MCF 10A (cell line): ENCODE measurements around the gene COPB1. TPM values are rescaled to one million over a fixed set of nuclear protein-coding genes. Genes with fewer than 3 reads are reported as not detected.
A peak's percentile ranks its signal among the peaks of the same experiment; 100 is the strongest.

ENCODE experiments used
- BruUV-seq: library from RNA; stranded (reverse); fragments of 400-500 nt; replicated peaks from 2 replicates; lab custom pipeline; 2021; lab: Mats Ljungman, UMichigan
- CTCF ChIA-PET: fragments of 300-600 bp; sonication (Branson Sonifier 250); formaldehyde crosslinking; extraction: SDS; loops from one replicate; lab custom pipeline; 2021; ENCODE audit warnings: antibody characterized with exemption, inconsistent platforms; lab: Yijun Ruan, JAX
- POLR2A ChIA-PET: fragments of 300-600, 350-650 bp; sonication (Branson Sonifier 250); formaldehyde crosslinking; extraction: SDS; loops from one replicate; lab custom pipeline; 2020; ENCODE audit warnings: antibody characterized with exemption, inconsistent platforms; lab: Yijun Ruan, JAX
- DNase-seq: peaks from one replicate; pipeline ENCODE4 v3.0.0-alpha.2; 2018; ENCODE audit not compliant: unreplicated experiment
- H3K27ac Mint-ChIP-seq: one replicate; pipeline ENCODE4 v1.8.0; 2022; ENCODE audit warnings: mild to moderate bottlenecking, low read depth, mixed read lengths; ENCODE audit not compliant: unreplicated experiment
- H3K27me3 Mint-ChIP-seq: one replicate; pipeline ENCODE4 v1.8.0; 2022; ENCODE audit warnings: mixed read lengths; ENCODE audit not compliant: insufficient read depth, unreplicated experiment
- H3K36me3 Mint-ChIP-seq: one replicate; pipeline ENCODE4 v1.8.0; 2022; ENCODE audit warnings: mild to moderate bottlenecking, moderate library complexity, mixed read lengths; ENCODE audit not compliant: insufficient read depth, unreplicated experiment
- H3K4me1 Mint-ChIP-seq: one replicate; pipeline ENCODE4 v1.8.0; 2022; ENCODE audit warnings: mixed read lengths; ENCODE audit not compliant: insufficient read depth, unreplicated experiment
- H3K4me3 Mint-ChIP-seq: one replicate; pipeline ENCODE4 v1.8.0; 2022; ENCODE audit warnings: mild to moderate bottlenecking, moderate library complexity, mixed read lengths; ENCODE audit not compliant: unreplicated experiment
- H3K9me3 Mint-ChIP-seq: one replicate; pipeline ENCODE4 v1.8.0; 2022; ENCODE audit warnings: mixed read lengths; ENCODE audit not compliant: unreplicated experiment
- CTCF ChIP-seq: fragments of 200-600 bp; IDR thresholded peaks from one replicate; pipeline ENCODE4 v1.8.0; 2022; ENCODE audit warnings: antibody characterized with exemption, mild to moderate bottlenecking; ENCODE audit not compliant: unreplicated experiment
- intact Hi-C: fragments of 100-400 bp; cut with micrococcal nuclease; formaldehyde crosslinking; loops from 2 replicates; pipeline ENCODE4 v1.14.1; 2022
- total RNA-seq: library from RNA; stranded (reverse); gene quantifications from 2 replicates; pipeline ENCODE4 v1.2.3, GENCODE V29; 2022

Gene COPB1
- total RNA-seq, 1 experiment from 2014 or later = 159 TPM

GRCh38 chr11:14445542-14446530 lies 53.8 kb downstream of the COPB1 start:
- no peak for TF ChIP-seq CTCF
- Mint-ChIP-seq H3K27ac (peak overlapping the region; percentile 81), H3K27me3 (no peaks in the 10 kb centered on the region), H3K4me3 (no peak overlapping the region), H3K36me3 (peaks cover 14% of the 10 kb centered on the region), H3K9me3 (no peaks in the 10 kb centered on the region), H3K4me1 (peaks cover 8% of the 10 kb centered on the region)
- no peak for DNase-seq
- CTCF ChIA-PET = interaction anchor here (0.5 to 4.2 kb wide), 4 partner anchors 9 to 145 kb away, joined by 3 to 22 read pairs (median 3); no protein-coding TSS in a partner anchor
- POLR2A ChIA-PET = interaction anchor here (0.5 to 1.4 kb wide), 2 partner anchors 10 to 141 kb away, joined by 3 to 6 read pairs; no protein-coding TSS in a partner anchor
- no TSS peak for BruUV-seq
- intact Hi-C loops = no loop called here

- no peak for DNase-seq
- no peak for TF ChIP-seq CTCF
- Mint-ChIP-seq H3K27me3 (no peaks in the 10 kb centered on the region), H3K36me3 (peaks cover 7% of the 10 kb centered on the region), H3K4me1 (peaks cover 8% of the 10 kb centered on the region), H3K27ac (no peak overlapping the region), H3K9me3 (no peaks in the 10 kb centered on the region), H3K4me3 (no peak overlapping the region)
- BruUV-seq = no TSS peak
- POLR2A ChIA-PET = no interaction called here
- CTCF ChIA-PET = interaction anchor here (0.6 to 4.2 kb wide), 3 partner anchors 10 to 144 kb away, joined by 3 to 22 read pairs (median 3); no protein-coding TSS in a partner anchor
- intact Hi-C loops = no loop called here
Observed at GRCh38 chr11:14444441-14445189, 55.0 kb downstream of the COPB1 start.

- H3K4me3 Mint-ChIP-seq = no peak overlapping the region
- peaks cover 8% of the 10 kb centered on the region for H3K4me1 Mint-ChIP-seq
- peaks cover 7% of the 10 kb centered on the region for H3K36me3 Mint-ChIP-seq
- ChIA-PET CTCF (interaction anchor here (1.2 to 4.2 kb wide), 2 partner anchors 11 to 31 kb away, joined by 4 to 22 read pairs; no protein-coding TSS in a partner anchor), POLR2A (interaction anchor here (0.6 to 1.1 kb wide), 3 partner anchors 11 to 243 kb away, joined by 3 read pairs; no protein-coding TSS in a partner anchor)
- intact Hi-C loops = no loop called here
- DNase-seq = peak; percentile 33
- no peaks in the 10 kb centered on the region for H3K27me3 Mint-ChIP-seq
- BruUV-seq = no TSS peak
- H3K9me3 Mint-ChIP-seq = no peaks in the 10 kb centered on the region
- H3K27ac Mint-ChIP-seq = no peak overlapping the region
- no peak for TF ChIP-seq CTCF
Observed at GRCh38 chr11:14443638-14444037, 56.0 kb downstream of the COPB1 start.
